Peyer's patch (tissue), 4 donors: Measurements from ENCODE around the gene PKP4.

Experiments
- POLR2A ChIP-seq, 2 donors: fragments of 450-650 bp; IDR thresholded peaks; one replicate each; pipeline ENCODE4 v1.5.1; 2017; ENCODE audit warnings: antibody characterized with exemption in 2 of 2, mild to moderate bottlenecking in 2 of 2, moderate library complexity in 2 of 2
- TF ChIP-seq, protein P1 (sequence below), 6 experiments: fragments of 450-650 bp in 4 of 6; fragments of 200-600 bp in 2 of 6; sonication (generic) in 1 of 6; IDR thresholded peaks; one replicate each; pipeline ENCODE4 v1.5.1; 2017 to 2019; ENCODE audit warnings: antibody characterized with exemption in 6 of 6, mild to moderate bottlenecking in 3 of 6, moderate library complexity in 1 of 6

GRCh38 chr2:158467248-158467647 is 10.5 kb downstream of the PKP4 start:
- TF ChIP-seq POLR2A (IDR thresholded peaks at IDR 0.05), result no peak
- TF ChIP-seq, protein P1, sequence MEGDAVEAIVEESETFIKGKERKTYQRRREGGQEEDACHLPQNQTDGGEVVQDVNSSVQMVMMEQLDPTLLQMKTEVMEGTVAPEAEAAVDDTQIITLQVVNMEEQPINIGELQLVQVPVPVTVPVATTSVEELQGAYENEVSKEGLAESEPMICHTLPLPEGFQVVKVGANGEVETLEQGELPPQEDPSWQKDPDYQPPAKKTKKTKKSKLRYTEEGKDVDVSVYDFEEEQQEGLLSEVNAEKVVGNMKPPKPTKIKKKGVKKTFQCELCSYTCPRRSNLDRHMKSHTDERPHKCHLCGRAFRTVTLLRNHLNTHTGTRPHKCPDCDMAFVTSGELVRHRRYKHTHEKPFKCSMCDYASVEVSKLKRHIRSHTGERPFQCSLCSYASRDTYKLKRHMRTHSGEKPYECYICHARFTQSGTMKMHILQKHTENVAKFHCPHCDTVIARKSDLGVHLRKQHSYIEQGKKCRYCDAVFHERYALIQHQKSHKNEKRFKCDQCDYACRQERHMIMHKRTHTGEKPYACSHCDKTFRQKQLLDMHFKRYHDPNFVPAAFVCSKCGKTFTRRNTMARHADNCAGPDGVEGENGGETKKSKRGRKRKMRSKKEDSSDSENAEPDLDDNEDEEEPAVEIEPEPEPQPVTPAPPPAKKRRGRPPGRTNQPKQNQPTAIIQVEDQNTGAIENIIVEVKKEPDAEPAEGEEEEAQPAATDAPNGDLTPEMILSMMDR (IDR thresholded peaks at IDR 0.05), result no peak
